Coronary artery (tissue), 2 donors: ENCODE data around the gene RAB40C.
A peak's percentile ranks its signal among the peaks of the same experiment; 100 is the strongest.

Experiments used
- DNase-seq: peaks from one replicate; pipeline ENCODE4 v3.0.0-alpha.2; 2017; ENCODE audit warnings: low spot score
- H3K27ac ChIP-seq, 2 donors: fragments of 200-600 bp; sonication (generic); one replicate each; pipeline ENCODE4 v1.5.1; 2016 to 2019
- H3K4me3 ChIP-seq: fragments of 200-600 bp; sonication (generic); 2 replicates; pipeline ENCODE4 v1.5.1; 2016; ENCODE audit warnings: mild to moderate bottlenecking, moderate library complexity
- CTCF ChIP-seq: fragments of 200-600 bp; sonication (generic); IDR thresholded peaks from one replicate; pipeline ENCODE4 v1.5.1; 2019; ENCODE audit warnings: antibody characterized with exemption

RAB40C gene

GRCh38 chr16:648781-649589 lies 59.1 kb downstream of the RAB40C start, which contains the start of gene WDR90:
Gene WDR90 (plus strand): TSS chr16:649365. CDS start chr16:649417, 52 bp downstream.
- TF ChIP-seq CTCF: no peak
- H3K27ac ChIP-seq: peak within 1 kb of the TSS; percentile 71 to 87
- peak; percentile 94 for DNase-seq
- H3K4me3 ChIP-seq: peak within 1 kb of the TSS; percentile 78

- H3K27ac ChIP-seq: peak overlapping the region; percentile 71 to 87
- TF ChIP-seq CTCF: no peak
Measured at GRCh38 chr16:649631-650030, 59.8 kb downstream of the RAB40C start.

GRCh38 chr16:651844-652243 lies 62.0 kb downstream of the RAB40C start:
- no peak overlapping the region for H3K27ac ChIP-seq
- no peak overlapping the region for H3K4me3 ChIP-seq
- no peak for DNase-seq
- no peak for TF ChIP-seq CTCF

More at GRCh38 chr16:649631-650030, 59.8 kb downstream of the RAB40C start:
- no peak for DNase-seq
- peak overlapping the region; percentile 78 for H3K4me3 ChIP-seq

DNA sequence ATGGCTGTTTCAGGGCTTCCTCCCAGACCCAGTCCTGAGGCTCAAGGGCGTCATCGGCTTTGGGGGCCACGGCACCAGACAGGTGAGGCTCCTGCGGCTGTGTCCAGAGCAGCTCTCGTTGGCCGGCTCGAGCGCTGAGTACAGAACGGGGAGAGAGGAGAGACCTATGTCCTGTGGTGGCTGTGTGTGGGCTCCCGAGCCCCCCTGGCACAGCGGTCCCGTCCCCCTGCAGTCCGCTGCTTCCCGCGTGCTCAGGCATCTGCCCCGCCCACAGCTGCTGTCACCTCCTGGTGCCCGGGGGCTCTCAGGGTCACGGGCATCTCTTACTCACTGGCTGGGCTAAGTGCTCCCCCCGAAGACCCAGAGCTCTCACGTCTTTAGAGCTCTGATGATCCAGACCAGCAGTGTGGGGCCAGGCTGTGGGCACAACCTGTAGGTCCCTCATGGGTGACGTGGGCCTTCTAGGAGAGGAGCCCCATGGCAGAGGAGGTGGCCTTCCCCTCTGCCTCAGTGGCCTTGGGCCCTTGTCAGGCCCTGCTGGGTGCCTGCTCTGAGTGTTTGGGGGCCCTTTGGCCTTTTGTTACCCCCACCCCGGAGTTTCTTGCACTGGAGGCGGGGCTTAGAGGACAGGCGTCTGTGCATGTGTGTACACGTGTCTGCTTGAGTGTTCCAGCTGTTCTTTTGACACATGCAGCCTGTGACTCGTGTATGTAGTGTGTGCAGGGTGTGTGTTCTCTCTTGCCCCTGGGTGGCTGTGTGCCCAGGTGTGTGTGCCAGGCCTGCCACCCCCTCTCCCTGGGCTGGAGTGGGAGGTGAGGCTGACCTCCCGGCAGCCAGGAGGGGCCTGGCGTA lies 62.8 kb downstream of the RAB40C start:
- H3K4me3 ChIP-seq: no peak overlapping the region
- no peak for DNase-seq
- no peak for TF ChIP-seq CTCF
- no peak overlapping the region for H3K27ac ChIP-seq

DNA sequence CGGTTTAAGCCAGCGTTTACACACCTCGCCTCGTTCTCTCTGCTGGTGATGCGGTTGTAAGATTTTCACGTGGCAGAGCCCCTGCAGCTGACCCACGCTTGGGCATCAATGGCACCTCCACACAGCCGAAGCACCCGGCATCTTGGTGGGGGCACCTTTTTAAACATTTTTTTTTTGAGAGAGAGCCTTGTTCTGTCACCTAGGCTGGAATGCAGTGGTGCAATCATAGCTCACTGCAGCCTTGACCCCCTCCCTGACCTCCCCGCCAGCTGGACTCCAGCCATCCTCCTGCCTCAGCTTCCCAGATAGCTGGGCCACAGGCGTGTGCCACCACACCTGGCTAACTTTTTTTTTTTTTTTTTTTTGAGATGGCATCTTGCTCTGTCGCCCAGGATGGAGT lies 64.2 kb downstream of the RAB40C start:
- TF ChIP-seq CTCF: no peak
- no peak for DNase-seq
- Histone ChIP-seq H3K4me3 (no peak overlapping the region), H3K27ac (no peak overlapping the region)

- no peak for DNase-seq
- no peak for TF ChIP-seq CTCF
- Histone ChIP-seq H3K27ac (no peak overlapping the region), H3K4me3 (no peak overlapping the region)
Measured at GRCh38 chr16:657487-657886, 67.6 kb downstream of the RAB40C start.
